K562 treated with DMSO at 1 percent for 12 hours (cell line): Measurements from ENCODE around the gene ACER3. TPM values are rescaled to one million over a fixed set of nuclear protein-coding genes. Genes with fewer than 3 reads are reported as not detected.

Experiments
- total RNA-seq: library from RNA; unstranded; fragments of 300-600 nt; gene quantifications from 2 replicates; pipeline ENCODE4 v1.2.3, GENCODE V29; 2022; ENCODE audit not compliant: insufficient read depth

The ACER3 gene
- 3.4 and 10.0 TPM in 2 replicates for total RNA-seq

DNA sequence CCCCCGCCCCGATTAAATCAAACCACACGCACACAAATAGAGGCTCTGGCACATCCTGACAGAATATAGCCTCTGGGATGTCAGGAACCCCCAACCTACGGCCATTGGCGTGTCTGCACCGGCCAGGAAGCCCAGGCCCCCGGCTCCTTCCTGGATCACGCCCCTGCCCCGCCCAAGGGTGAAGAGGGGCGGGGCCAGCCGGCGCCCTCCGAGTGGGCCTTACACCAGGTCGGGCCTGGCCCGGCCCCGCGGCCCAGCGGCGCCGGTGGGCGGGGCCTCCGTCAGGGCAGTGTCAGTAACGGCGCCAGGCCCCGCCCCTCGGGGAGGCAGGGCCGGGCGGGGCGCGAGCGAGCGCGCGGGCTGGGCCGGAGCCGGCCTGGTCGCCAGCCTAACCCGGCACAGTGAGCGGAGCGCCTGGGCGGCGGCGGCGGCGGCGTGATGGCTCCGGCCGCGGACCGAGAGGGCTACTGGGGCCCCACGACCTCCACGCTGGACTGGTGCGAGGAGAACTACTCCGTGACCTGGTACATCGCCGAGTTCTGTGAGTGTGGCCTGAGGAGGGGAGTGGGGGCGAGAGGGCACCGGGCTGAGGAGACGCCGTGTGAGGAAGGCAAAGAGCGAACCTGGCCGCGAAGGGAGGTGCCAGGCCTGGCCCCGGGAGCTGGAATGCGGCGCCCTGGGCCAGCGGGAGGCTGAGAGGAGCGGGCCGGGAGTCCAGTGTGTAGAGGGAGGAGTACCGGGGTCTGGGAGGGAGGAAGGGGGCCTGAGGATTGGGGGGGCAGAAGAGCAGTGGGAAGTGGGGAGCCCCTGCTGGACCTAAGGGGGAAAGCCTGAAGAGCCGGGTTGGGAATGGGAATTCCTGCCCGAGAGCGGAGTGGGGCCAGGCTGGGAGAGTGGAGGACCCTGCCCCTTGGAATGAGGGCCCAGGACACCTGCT is at the start of gene ACER3:
ACER3 (plus strand) TSS at position 380 of the 937 bp plus-strand sequence; CDS start at position 439, 59 bp downstream.

DNA sequence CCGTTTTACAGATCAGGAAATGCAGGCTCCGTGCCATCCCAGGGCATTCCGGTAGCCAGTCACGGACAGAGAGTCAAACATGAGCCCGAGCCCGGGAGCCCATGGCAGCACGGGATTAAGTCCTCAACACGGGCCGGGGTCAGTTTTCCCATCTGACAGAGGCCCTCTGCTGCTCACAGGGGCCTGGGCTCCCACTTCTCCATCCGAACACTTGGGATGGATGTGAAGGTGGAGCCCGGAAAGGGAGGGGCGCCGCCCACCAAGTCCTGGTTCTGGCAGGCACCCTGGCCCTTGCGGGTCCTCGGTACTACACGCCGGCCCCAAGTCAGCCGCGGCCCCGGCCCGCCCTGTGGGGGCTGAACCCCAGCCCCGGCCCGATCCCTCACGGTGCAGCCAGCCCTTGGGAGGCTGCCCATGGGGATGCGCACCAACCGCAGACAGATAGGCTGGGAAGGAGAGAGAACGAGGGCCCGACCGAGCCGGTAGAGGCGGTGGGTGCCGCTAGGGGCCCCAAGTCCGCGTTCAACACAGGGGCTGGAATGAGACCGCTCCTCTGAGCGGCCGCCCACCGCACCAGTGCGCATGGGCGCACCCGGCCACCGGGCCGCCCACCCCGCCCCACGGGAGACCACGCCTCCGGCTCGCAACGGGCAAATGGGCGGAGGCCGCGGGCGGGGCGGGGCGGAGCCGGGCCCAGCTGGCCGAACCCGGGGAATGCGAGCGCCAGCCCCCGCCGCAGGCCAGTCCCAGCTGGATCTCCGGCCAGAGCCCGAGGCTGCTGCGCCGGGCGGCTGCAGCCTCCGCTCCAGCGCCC is 205.7 kb downstream of the ACER3 start, which contains the start of gene CAPN5:
CAPN5 (plus strand) TSS at position 743 of the 814 bp plus-strand sequence. CDS start 17,916 bp downstream, outside the sequence.

Other genes starting within 250 kb of the ACER3 start
- gene LRRC32, start 190.2 kb upstream of the ACER3 start, total RNA-seq = 0.32 TPM in 1 of 2 replicates, not detected in the other
- gene TSKU, start 77.6 kb upstream of the ACER3 start, total RNA-seq = 6.9 and 11.5 TPM in 2 replicates
- 0.41 TPM in 1 of 2 replicates, not detected in the other for gene B3GNT6, start 173.5 kb downstream of the ACER3 start, total RNA-seq
- 0.40 and 1.3 TPM in 2 replicates for gene CAPN5, start 206.1 kb downstream of the ACER3 start, total RNA-seq
- gene OMP, start 241.9 kb downstream of the ACER3 start, total RNA-seq = not detected in 2 replicates